RPMI8226 (cell line): Measurements from ENCODE around the gene DDX56.
"Not testable (repeated sequence)": the region's sequence is repeated elsewhere in the genome, so short reads cannot be mapped to it uniquely, and the experiment has no call there.

Experiments
- DNase-seq: peaks from one replicate; pipeline ENCODE4 v3.0.0-alpha.2; 2015

DDX56 gene

GRCh38 chr7:44595934-44596635 lies 22.4 kb upstream of the DDX56 start:
- DNase-seq, result peak; percentile 46

- no peak for DNase-seq
These were observed 17.2 kb upstream of the DDX56 start for GRCh38 chr7:44590910-44591309.

- DNase-seq, result peak; percentile 77
These were observed 14.4 kb upstream of the DDX56 start for GRCh38 chr7:44587843-44588711.

- no peak for DNase-seq
These were observed 9.6 kb upstream of the DDX56 start for GRCh38 chr7:44583146-44583865.

GRCh38 chr7:44581879-44582603 lies 8.3 kb upstream of the DDX56 start, which contains the start of gene TMED4:
TSS of gene TMED4 (minus strand) at chr7:44582231. CDS start at chr7:44582206, 25 bp downstream.
- peak; percentile 99 for DNase-seq

GRCh38 chr7:44580945-44581878 lies 7.5 kb upstream of the DDX56 start:
- DNase-seq, result peak; percentile 74

- DNase-seq, result no peak
These were observed 2.5 kb upstream of the DDX56 start for GRCh38 chr7:44576228-44576627.

- DNase-seq, result no peak
These were observed 1.3 kb upstream of the DDX56 start for GRCh38 chr7:44575054-44575453.

- DNase-seq, result no peak
These were observed 672 bp upstream of the DDX56 start for GRCh38 chr7:44574287-44574872.

GRCh38 chr7:44572771-44573170 lies 937 bp downstream of the DDX56 start:
- DNase-seq, result no peak

- DNase-seq, result no peak
These were observed 3.7 kb downstream of the DDX56 start for GRCh38 chr7:44569959-44570358.

- DNase-seq, result no peak
These were observed 4.7 kb downstream of the DDX56 start for GRCh38 chr7:44568771-44569560.

GRCh38 chr7:44567884-44568283 lies 5.8 kb downstream of the DDX56 start:
- no peak for DNase-seq

GRCh38 chr7:44566680-44567079 lies 7.0 kb downstream of the DDX56 start:
- DNase-seq, result no peak

- DNase-seq, result no peak
These were observed 7.7 kb downstream of the DDX56 start for GRCh38 chr7:44565795-44566559.

GRCh38 chr7:44565097-44565794 lies 8.5 kb downstream of the DDX56 start:
- peak; percentile 69 for DNase-seq

- no peak for DNase-seq
These were observed 9.1 kb downstream of the DDX56 start for GRCh38 chr7:44564606-44565005.

- no peak for DNase-seq
These were observed 10.5 kb downstream of the DDX56 start for GRCh38 chr7:44563171-44563679.

- DNase-seq, result not testable (repeated sequence)
These were observed 11.1 kb downstream of the DDX56 start for GRCh38 chr7:44562622-44562962.
